Kidney (tissue), 14 donors: ENCODE data around the gene DCTN2. TPM values are rescaled to one million over a fixed set of nuclear protein-coding genes. Genes with fewer than 3 reads are reported as not detected.

Experiments used
- DNase-seq, 5 donors: peaks; one replicate each; pipeline ENCODE4 v3.0.0-alpha.2; 2013 to 2020
- FAIRE-seq: peaks from 2 replicates; lab custom pipeline; 2012; peaks lifted over from hg19 to GRCh38; lab: Jason Lieb, UNC
- H3K27ac ChIP-seq, 2 donors: one replicate each; pipeline ENCODE4 v1.7.0; 2013; ENCODE audit warnings: low read depth in 2 of 2, low read length in 2 of 2, inconsistent platforms in 1 of 2
- H3K27me3 ChIP-seq: one replicate; pipeline ENCODE4 v1.7.1; 2013; ENCODE audit warnings: low read length, inconsistent platforms; ENCODE audit not compliant: control insufficient read depth, insufficient read depth
- H3K36me3 ChIP-seq, 3 donors: one replicate each; pipeline versions ENCODE4 v1.7.0 to v1.7.1; 2013; ENCODE audit warnings: low read length in 3 of 3, control low read depth in 1 of 3, inconsistent platforms in 1 of 3; ENCODE audit not compliant: insufficient read depth in 3 of 3, control insufficient read depth in 2 of 3
- H3K4me1 ChIP-seq, 3 donors: one replicate each; pipeline versions ENCODE4 v1.7.0 to v1.7.1; 2013; ENCODE audit warnings: low read length in 3 of 3, inconsistent platforms in 1 of 3, low read depth in 1 of 3; ENCODE audit not compliant: control insufficient read depth in 2 of 3, insufficient read depth in 2 of 3
- H3K4me3 ChIP-seq, 3 donors: one replicate each; pipeline versions ENCODE4 v1.7.0 to v1.8.1; 2013; ENCODE audit warnings: low read length in 3 of 3, control low read depth in 1 of 3, inconsistent platforms in 1 of 3
- H3K9ac ChIP-seq, 3 donors: one replicate each; pipeline versions ENCODE4 v1.7.0 to v1.7.1; 2013; ENCODE audit warnings: low read length in 3 of 3, control low read depth in 1 of 3, inconsistent platforms in 1 of 3
- H3K9me3 ChIP-seq, 3 donors: one replicate each; pipeline versions ENCODE4 v1.7.0 to v1.7.1; 2013; ENCODE audit warnings: low read length in 3 of 3, control low read depth in 1 of 3, inconsistent platforms in 1 of 3; ENCODE audit not compliant: control insufficient read depth in 2 of 3, insufficient read depth in 1 of 3
- intact Hi-C: fragments of 100-400 bp; cut with DNase I; formaldehyde crosslinking; loops from one replicate; pipeline ENCODE4 v1.11.1; 2022
- polyA plus RNA-seq: library from polyadenylated mRNA; stranded (reverse); fragments of 350-450 nt; fragmentation: Illumina TruSeq; extraction: RNeasy Lipid Tissue Mini Kit (QIAGEN cat#74804); gene quantifications from one replicate; pipeline ENCODE4 v1.2.3, GENCODE V29; 2014; ENCODE audit warnings: low read depth, low replicate concordance; ENCODE audit not compliant: insufficient read depth
- total RNA-seq: library from RNA; stranded (reverse); fragmentation: NEBNext Ultra II Directional; extraction: Animal tissue kit (Norgen Biotek cat#: 25700); gene quantifications from one replicate; pipeline ENCODE4 v1.2.1, GENCODE V29; 2021
- TF ChIP-seq, protein P1 (sequence below): IDR thresholded peaks from 3 replicates; pipeline ENCODE4 v1.5.1; 2012; ENCODE audit warnings: mild to moderate bottlenecking, moderate library complexity, borderline replicate concordance; ENCODE audit not compliant: insufficient read depth; ENCODE audit errors: extremely low read depth
- donor health status: control.
- donor health status: control.
- donor health status: control.
- donor health status: control.
- donor health status: control.
- donor health status: DM: yes; HTN: yes; CAD: no.
- donor health status: Normal renal cell carcinoma (clear cell type).

DCTN2 gene
- total and polyA plus RNA-seq, 2 donors from 2014 or later = 110 to 133 TPM

GRCh38 chr12:57547288-57548012, 458 bp upstream of the DCTN2 start:
- DNase-seq (no peak), FAIRE-seq (peak; percentile 47)
- peak overlapping the region in 1 of 3 donors; percentile 96 for H3K9ac ChIP-seq
- intact Hi-C loops = no loop called here
- H3K4me1 ChIP-seq = peaks cover 0 to 14% (median 14%) of the 10 kb centered on the region in 3 donors
- TF ChIP-seq, protein P1, sequence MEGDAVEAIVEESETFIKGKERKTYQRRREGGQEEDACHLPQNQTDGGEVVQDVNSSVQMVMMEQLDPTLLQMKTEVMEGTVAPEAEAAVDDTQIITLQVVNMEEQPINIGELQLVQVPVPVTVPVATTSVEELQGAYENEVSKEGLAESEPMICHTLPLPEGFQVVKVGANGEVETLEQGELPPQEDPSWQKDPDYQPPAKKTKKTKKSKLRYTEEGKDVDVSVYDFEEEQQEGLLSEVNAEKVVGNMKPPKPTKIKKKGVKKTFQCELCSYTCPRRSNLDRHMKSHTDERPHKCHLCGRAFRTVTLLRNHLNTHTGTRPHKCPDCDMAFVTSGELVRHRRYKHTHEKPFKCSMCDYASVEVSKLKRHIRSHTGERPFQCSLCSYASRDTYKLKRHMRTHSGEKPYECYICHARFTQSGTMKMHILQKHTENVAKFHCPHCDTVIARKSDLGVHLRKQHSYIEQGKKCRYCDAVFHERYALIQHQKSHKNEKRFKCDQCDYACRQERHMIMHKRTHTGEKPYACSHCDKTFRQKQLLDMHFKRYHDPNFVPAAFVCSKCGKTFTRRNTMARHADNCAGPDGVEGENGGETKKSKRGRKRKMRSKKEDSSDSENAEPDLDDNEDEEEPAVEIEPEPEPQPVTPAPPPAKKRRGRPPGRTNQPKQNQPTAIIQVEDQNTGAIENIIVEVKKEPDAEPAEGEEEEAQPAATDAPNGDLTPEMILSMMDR = no peak
- peak overlapping the region; percentile 62 to 97 (median 77) for H3K4me3 ChIP-seq
- no peaks in the 10 kb centered on the region for H3K36me3 ChIP-seq
- peaks cover 14% of the 10 kb centered on the region for H3K27me3 ChIP-seq
- H3K9me3 ChIP-seq = no peaks in the 10 kb centered on the region
- H3K27ac ChIP-seq = peak overlapping the region in 1 of 2 donors; percentile 20

GRCh38 chr12:57545809-57546437, 1.1 kb downstream of the DCTN2 start:
- Histone ChIP-seq H3K27me3 (peaks cover 14% of the 10 kb centered on the region), H3K4me3 (peak overlapping the region; percentile 77 to 97 (median 92)), H3K9me3 (no peaks in the 10 kb centered on the region), H3K27ac (peak overlapping the region; percentile 30 to 90), H3K36me3 (peaks cover 0 to 2% (median 0%) of the 10 kb centered on the region in 3 donors), H3K9ac (peak overlapping the region; percentile 59 to 96 (median 92)), H3K4me1 (peaks cover 0 to 14% (median 14%) of the 10 kb centered on the region in 3 donors)
- FAIRE-seq (no peak), DNase-seq (peak in 1 of 5 donors; percentile 17)
- TF ChIP-seq, protein P1 = no peak
- intact Hi-C loops = no loop called here

GRCh38 chr12:57543581-57543980, 3.4 kb downstream of the DCTN2 start:
- intact Hi-C loops = no loop called here
- no peak for FAIRE-seq

More at GRCh38 chr12:57543581-57543980, 3.4 kb downstream of the DCTN2 start:
- Histone ChIP-seq H3K4me1 (peaks cover 0 to 14% (median 8%) of the 10 kb centered on the region in 3 donors), H3K9ac (no peak overlapping the region), H3K4me3 (no peak overlapping the region), H3K27ac (no peak overlapping the region), H3K36me3 (peaks cover 2 to 9% (median 7%) of the 10 kb centered on the region in 3 donors), H3K27me3 (peaks cover 6% of the 10 kb centered on the region), H3K9me3 (no peaks in the 10 kb centered on the region)
- no peak for DNase-seq
- TF ChIP-seq, protein P1 = no peak
